ENCODE data around the gene PCDHA9. TPM values are rescaled to one million over a fixed set of nuclear protein-coding genes. Genes with fewer than 3 reads are reported as not detected.
"Not testable (repeated sequence)": the region's sequence is repeated elsewhere in the genome, so short reads cannot be mapped to it uniquely, and the experiment has no call there.

PCDHA9 gene
- total and polyA plus RNA-seq, 2 of the 4 experiments (the other 2 are of a cell fraction), result under 0.01 TPM; not detected in 1

DNA sequence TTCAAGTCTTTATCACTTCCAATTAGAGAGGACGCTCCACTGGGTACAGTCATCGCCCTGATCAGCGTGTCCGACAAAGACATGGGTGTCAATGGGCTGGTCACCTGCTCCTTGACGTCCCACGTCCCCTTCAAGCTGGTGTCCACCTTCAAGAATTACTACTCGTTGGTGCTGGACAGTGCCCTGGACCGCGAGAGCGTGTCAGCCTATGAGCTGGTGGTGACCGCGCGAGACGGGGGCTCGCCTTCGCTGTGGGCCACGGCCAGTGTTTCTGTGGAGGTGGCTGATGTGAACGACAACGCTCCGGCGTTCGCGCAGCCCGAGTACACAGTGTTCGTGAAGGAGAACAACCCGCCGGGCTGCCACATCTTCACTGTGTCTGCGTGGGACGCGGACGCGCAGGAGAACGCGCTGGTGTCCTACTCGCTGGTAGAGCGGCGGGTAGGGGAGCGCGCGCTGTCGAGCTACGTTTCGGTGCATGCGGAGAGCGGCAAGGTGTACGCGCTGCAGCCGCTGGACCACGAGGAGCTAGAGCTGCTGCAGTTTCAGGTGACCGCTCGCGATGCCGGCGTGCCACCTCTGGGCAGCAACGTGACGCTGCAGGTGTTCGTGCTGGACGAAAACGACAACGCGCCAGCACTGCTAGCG, 39.8 kb upstream of the PCDHA9 start:
- H3K9me1 ChIP-seq (ENCODE audit: insufficient read depth, low read length); H2BK5ac ChIP-seq (ENCODE audit: low read depth, low read length, poor library complexity, severe bottlenecking); H2BK120ac ChIP-seq (ENCODE audit: low read depth, low read length); H3K79me1 ChIP-seq (ENCODE audit: low read depth in 1 of 2, low read length in 2 of 2); H4K20me1 ChIP-seq (ENCODE audit: insufficient read depth, low read length); H3K23ac ChIP-seq (ENCODE audit: low read depth, low read length); H3K18ac ChIP-seq (ENCODE audit: low read depth, low read length); H3K4me2 ChIP-seq (ENCODE audit: low read depth, low read length); H2BK20ac ChIP-seq (ENCODE audit: low read depth, low read length); ATAC-seq (ENCODE audit: low read depth); H2AK5ac ChIP-seq (ENCODE audit: low read depth, low read length); in situ Hi-C loops (cut with MboI; ENCODE audit: low sequenced_read_pairs); dilution Hi-C loops (cut with HindIII; ENCODE audit: low sequenced_read_pairs, unreplicated experiment); H4K8ac ChIP-seq (ENCODE audit: low read depth in 2 of 2, low read length in 2 of 2); H3K9ac ChIP-seq (ENCODE audit: low read depth, low read length); CTCF ChIA-PET; DNase-seq; H3K36me3 ChIP-seq (ENCODE audit: control insufficient read depth, insufficient read depth, low read length); H3K4me1 ChIP-seq (ENCODE audit: control insufficient read depth, insufficient read depth, low read length); H3K27me3 ChIP-seq (ENCODE audit: control insufficient read depth, insufficient read depth, low read length); H4K91ac ChIP-seq (ENCODE audit: insufficient read depth, low read depth, low read length); H3K27ac ChIP-seq (ENCODE audit: insufficient read depth, low read length); H3K14ac ChIP-seq (replicated peaks; ENCODE audit: low read depth, low read length); POLR2A ChIA-PET (ENCODE audit: unreplicated experiment); H2AFZ ChIP-seq (replicated peaks; ENCODE audit: low read length, poor library complexity); BruUV-seq (replicated peaks); H3K4me3 ChIP-seq (ENCODE audit: insufficient read depth, low read depth, low read length); H3K4ac ChIP-seq (ENCODE audit: low read depth, low read length); H3K56ac ChIP-seq (ENCODE audit: extremely low read depth, insufficient read depth, low read length); H2BK15ac ChIP-seq (ENCODE audit: low read depth, low read length); H2AK9ac ChIP-seq (replicated peaks; ENCODE audit: low read depth, low read length, poor library complexity); H4K5ac ChIP-seq (ENCODE audit: low read depth, low read length); intact Hi-C loops (cut with micrococcal nuclease): not testable (repeated sequence)
- peaks cover 14% of the 10 kb centered on the region for H3K9me3 ChIP-seq (ENCODE audit: control insufficient read depth, insufficient read depth, low read length)
- WGBS, 2 experiments (ENCODE audit: extremely low coverage in 2 of 2, insufficient read length in 1 of 2), result 67% methylated on average over 40 of the region's 62 CpGs; no CpG with 5 or more reads in 1 of the 2 experiments
